Upper lobe of right lung (tissue), 1 donor: ENCODE measurements around the gene CKS1B. TPM values are rescaled to one million over a fixed set of nuclear protein-coding genes. Genes with fewer than 3 reads are reported as not detected.

Experiments used
- ATAC-seq: fragments of 200-7000 bp; cut with Tn5 transposase; one replicate; pipeline ENCODE4 v1.9.1; 2020; ENCODE audit warnings: mild to moderate bottlenecking, moderate library complexity
- DNase-seq: peaks from one replicate; pipeline ENCODE4 v3.0.0-alpha.2; 2020
- H3K27ac ChIP-seq: fragments of 200-600 bp; one replicate; pipeline ENCODE4 v1.8.0; 2022
- H3K27me3 ChIP-seq: fragments of 200-600 bp; one replicate; pipeline ENCODE4 v1.8.0; 2022; ENCODE audit warnings: mild to moderate bottlenecking
- H3K36me3 ChIP-seq: fragments of 200-600 bp; one replicate; pipeline ENCODE4 v1.8.0; 2022
- H3K4me1 ChIP-seq: fragments of 200-600 bp; one replicate; pipeline ENCODE4 v1.8.0; 2022
- H3K4me3 ChIP-seq: fragments of 200-600 bp; one replicate; pipeline ENCODE4 v1.8.0; 2022; ENCODE audit warnings: mild to moderate bottlenecking
- H3K9me3 ChIP-seq: fragments of 200-600 bp; one replicate; pipeline ENCODE4 v1.8.0; 2022
- intact Hi-C: fragments of 100-400 bp; cut with DNase I; formaldehyde crosslinking; loops from one replicate; pipeline ENCODE4 v1.11.0; 2022
- total RNA-seq: library from RNA; stranded (reverse); fragmentation: NEBNext Ultra II Directional; extraction: Animal tissue kit (Norgen Biotek cat#: 25700); gene quantifications from one replicate; pipeline ENCODE4 v1.2.1, GENCODE V29; 2021
- TF ChIP-seq, protein P1 (sequence below): fragments of 200-600 bp; IDR thresholded peaks from one replicate; pipeline ENCODE4 v1.8.0; 2022; ENCODE audit warnings: antibody characterized with exemption
- donor health status: DM: no; HTN: yes; CAD: no; lungs with severe emphysema.

Gene CKS1B
- total RNA-seq, 1 donor from 2014 or later = 27.0 TPM

DNA sequence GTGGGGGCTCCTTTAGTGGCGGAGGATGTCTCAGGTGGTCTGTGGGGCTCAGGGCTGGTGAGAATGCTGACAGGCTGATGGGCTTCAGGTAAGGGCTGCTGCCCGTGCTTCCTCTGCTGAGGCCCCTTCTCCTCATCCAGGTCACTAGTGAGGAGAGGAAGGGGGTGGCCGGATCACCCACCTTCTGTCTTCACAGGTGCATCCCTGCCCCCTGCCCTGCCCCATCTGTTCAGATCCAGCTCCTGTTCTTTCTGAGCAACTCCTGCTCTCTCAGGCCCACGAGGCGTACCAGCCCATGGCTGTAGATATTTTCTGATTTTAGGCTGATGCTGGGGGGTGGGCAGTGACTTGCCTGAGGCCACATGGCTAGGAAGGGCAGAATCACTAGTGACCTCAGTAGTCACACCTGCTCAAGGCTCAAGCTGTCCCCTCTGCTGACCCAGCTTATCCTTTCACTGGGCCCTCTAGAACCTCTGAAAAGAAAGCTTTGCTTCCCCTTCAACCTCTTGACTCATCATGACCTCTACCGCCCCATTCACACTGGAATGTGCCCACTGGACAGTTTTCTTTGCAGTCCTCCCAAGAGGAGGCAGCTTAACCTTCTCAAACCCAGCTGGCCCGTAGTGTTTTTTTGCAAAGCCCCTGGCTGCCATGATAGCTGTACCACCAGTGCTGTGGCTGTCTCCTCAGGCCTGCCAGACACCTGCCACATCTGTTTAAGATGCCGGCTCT is 44.3 kb downstream of the CKS1B start:
- ATAC-seq = no peak
- H3K9me3 ChIP-seq = no peaks in the 10 kb centered on the region
- H3K27me3 ChIP-seq = no peaks in the 10 kb centered on the region
- no peak overlapping the region for H3K27ac ChIP-seq
- TF ChIP-seq, protein P1, sequence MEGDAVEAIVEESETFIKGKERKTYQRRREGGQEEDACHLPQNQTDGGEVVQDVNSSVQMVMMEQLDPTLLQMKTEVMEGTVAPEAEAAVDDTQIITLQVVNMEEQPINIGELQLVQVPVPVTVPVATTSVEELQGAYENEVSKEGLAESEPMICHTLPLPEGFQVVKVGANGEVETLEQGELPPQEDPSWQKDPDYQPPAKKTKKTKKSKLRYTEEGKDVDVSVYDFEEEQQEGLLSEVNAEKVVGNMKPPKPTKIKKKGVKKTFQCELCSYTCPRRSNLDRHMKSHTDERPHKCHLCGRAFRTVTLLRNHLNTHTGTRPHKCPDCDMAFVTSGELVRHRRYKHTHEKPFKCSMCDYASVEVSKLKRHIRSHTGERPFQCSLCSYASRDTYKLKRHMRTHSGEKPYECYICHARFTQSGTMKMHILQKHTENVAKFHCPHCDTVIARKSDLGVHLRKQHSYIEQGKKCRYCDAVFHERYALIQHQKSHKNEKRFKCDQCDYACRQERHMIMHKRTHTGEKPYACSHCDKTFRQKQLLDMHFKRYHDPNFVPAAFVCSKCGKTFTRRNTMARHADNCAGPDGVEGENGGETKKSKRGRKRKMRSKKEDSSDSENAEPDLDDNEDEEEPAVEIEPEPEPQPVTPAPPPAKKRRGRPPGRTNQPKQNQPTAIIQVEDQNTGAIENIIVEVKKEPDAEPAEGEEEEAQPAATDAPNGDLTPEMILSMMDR = no peak
- no peak overlapping the region for H3K4me3 ChIP-seq
- intact Hi-C loops = no loop called here
- DNase-seq = no peak
- peaks cover 29% of the 10 kb centered on the region for H3K4me1 ChIP-seq
- H3K36me3 ChIP-seq = peaks cover 28% of the 10 kb centered on the region

DNA sequence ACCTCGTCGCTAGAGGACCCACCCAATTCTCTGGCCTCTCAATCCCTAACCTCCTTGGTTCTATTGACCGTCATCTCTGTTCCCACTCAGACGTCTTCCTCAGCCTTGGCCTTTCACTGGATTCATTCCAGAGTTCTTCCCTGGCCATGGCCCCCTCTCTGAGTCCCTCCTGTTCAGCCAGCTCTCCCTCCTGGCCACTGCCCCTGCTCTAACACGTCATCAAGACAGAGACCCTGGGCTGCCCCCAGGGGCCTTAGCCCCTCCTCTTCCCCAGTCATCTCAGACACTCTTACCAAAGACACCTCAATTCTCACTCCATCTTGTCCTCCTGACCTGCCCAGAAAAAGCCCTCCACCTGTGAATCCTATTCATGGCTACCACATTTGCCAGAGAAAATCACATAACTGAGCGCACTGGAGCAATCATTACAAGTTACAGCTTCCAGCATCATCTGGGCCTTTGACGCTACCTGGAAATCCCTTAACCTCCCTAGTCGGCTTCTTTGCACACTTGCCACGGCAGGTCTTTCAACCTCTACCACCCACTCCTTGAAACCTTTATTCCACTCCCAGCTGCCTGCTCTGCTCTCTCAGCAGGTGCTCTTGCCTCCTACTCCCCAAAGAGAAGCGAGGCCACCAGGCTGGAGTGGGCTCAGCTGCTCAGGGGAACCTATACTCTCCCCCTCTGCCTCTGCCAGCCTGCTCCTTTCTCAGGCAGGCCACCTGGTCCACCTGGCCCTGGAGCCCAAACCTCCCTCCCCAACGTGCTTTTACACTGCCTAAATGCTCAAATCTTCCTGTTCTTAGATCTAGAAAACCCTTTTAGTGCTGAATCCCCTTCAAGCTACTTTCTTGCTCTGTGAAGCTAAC is 45.1 kb downstream of the CKS1B start:
- H3K27me3 ChIP-seq = no peaks in the 10 kb centered on the region
- peaks cover 29% of the 10 kb centered on the region for H3K4me1 ChIP-seq
- DNase-seq (no peak), ATAC-seq (no peak)
- TF ChIP-seq, protein P1 = no peak
- intact Hi-C loops = no loop called here
- no peak overlapping the region for H3K4me3 ChIP-seq
- H3K36me3 ChIP-seq = peaks cover 21% of the 10 kb centered on the region
- H3K27ac ChIP-seq = no peak overlapping the region
- no peaks in the 10 kb centered on the region for H3K9me3 ChIP-seq

DNA sequence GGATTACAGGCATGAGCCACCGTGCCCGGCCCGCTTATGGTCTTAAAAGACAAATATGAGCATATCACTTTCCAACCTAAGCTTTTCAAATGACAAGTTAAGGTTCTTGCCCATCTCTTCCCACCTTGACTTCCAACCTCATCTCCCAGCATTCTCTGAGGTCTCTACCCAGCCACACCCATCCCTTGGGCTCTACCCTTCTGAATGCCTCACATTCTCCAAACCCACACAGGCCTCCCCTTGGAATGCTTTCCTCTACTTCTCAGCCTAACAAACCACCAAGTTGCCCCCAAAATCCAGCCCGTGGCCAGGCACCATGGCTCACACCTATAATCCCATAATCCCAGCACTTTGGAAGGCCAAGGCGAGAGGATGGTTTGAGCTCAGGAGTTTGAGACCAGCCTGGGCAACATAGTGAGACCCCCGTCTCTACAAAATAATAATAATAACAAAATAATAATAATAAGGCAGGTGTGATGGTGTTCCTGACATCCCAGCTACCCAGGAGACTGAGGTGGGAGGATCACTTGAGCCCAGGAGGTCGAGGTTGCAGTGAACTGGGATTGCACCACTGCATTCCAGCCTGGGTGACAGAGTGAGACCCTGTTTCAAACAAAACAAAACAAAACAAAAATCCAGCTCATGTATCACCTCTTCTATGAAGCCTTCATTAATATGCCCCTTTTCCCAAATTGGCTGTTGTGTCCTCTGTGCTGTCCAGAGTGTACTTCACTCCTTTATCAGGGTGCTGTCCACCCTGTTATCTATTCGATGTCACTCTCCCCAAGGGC is 47.9 kb downstream of the CKS1B start:
- intact Hi-C loops = no loop called here

DNA sequence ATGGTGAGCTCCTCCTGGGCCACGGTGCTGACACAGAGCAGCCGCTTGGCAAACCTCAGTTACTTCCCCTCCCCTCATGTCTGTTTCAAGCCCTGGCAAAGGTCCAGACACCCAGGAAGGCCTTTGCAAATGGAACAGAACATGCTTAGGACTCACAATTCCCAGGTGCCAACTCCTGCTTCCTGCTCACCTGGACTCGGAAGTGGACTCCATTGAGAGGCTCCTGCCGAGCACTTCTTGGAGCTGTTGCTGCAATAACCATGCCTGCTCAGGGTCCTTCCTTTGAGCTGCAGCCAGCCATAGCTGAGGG is 48.4 kb downstream of the CKS1B start:
- Histone ChIP-seq H3K4me3 (no peak overlapping the region), H3K36me3 (no peaks in the 10 kb centered on the region), H3K9me3 (no peaks in the 10 kb centered on the region), H3K4me1 (peaks cover 12% of the 10 kb centered on the region), H3K27me3 (no peaks in the 10 kb centered on the region), H3K27ac (no peak overlapping the region)
- intact Hi-C loops = no loop called here
- no peak for DNase-seq
- ATAC-seq = peak; percentile 65
- TF ChIP-seq, protein P1 = no peak

More for the DNA sequence above, 47.9 kb downstream of the CKS1B start:
- Histone ChIP-seq H3K36me3 (no peaks in the 10 kb centered on the region), H3K9me3 (no peaks in the 10 kb centered on the region), H3K27me3 (no peaks in the 10 kb centered on the region), H3K4me1 (peaks cover 18% of the 10 kb centered on the region), H3K4me3 (no peak overlapping the region), H3K27ac (no peak overlapping the region)
- TF ChIP-seq, protein P1 = no peak
- ATAC-seq (no peak), DNase-seq (no peak)

DNA sequence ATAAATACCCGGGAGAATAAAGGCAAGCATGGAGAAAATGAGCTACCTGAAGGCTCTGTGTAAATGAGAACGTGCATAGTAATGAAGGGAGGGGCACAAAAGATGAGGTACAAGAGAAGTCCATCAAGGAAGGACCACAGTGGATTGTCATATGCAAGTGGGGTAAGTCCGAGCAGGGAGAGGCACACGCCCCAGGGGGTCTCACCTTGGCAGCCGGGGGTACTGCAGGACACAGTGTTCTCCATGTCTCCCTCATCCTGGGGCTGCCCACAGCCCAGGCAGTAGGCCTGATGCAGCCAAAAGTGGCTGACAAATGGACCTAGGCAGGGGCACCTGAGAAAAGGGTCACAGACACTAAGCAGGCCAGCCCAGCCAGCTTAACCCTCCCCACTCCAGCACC is 49.1 kb downstream of the CKS1B start:
- ATAC-seq (no peak), DNase-seq (no peak)
- TF ChIP-seq, protein P1 = no peak
- intact Hi-C loops = no loop called here
- Histone ChIP-seq H3K36me3 (no peaks in the 10 kb centered on the region), H3K9me3 (no peaks in the 10 kb centered on the region), H3K27ac (no peak overlapping the region), H3K4me3 (no peak overlapping the region), H3K4me1 (peaks cover 5% of the 10 kb centered on the region), H3K27me3 (no peaks in the 10 kb centered on the region)
